HepG2 (cell line): ENCODE measurements around the gene LBX2. TPM values are rescaled to one million over a fixed set of nuclear protein-coding genes. Genes with fewer than 3 reads are reported as not detected.

ENCODE experiments used
- BCL6 ChIP-seq: IDR thresholded peaks from 2 replicates; pipeline ENCODE4 v1.6.1; 2016; ENCODE audit warnings: missing genetic modification reagents, missing compliant biosample characterization
- BRCA1 ChIP-seq: sonication (generic); formaldehyde crosslinking; IDR thresholded peaks from 2 replicates; pipeline ENCODE4 v1.4.0; 2020; ENCODE audit warnings: missing genetic modification reagents
- CBFB ChIP-seq: sonication (generic); formaldehyde crosslinking; IDR thresholded peaks from 2 replicates; pipeline ENCODE4 v1.4.0; 2020; ENCODE audit warnings: missing genetic modification reagents
- GLI4 ChIP-seq: sonication (generic); formaldehyde crosslinking; IDR thresholded peaks from 2 replicates; pipeline ENCODE4 v1.5.1; 2020; ENCODE audit warnings: missing genetic modification reagents, mild to moderate bottlenecking, moderate library complexity, borderline replicate concordance
- GMEB1 ChIP-seq: sonication (generic); formaldehyde crosslinking; IDR thresholded peaks from 2 replicates; pipeline ENCODE4 v1.5.1; 2020; ENCODE audit warnings: missing genetic modification reagents, mild to moderate bottlenecking, borderline replicate concordance
- GRHL1 ChIP-seq: sonication (generic); formaldehyde crosslinking; conservative IDR thresholded peaks from 2 replicates; pipeline ENCODE4 v1.8.0; 2022; ENCODE audit warnings: missing genetic modification reagents
- GZF1 ChIP-seq: sonication (generic); formaldehyde crosslinking; IDR thresholded peaks from 2 replicates; pipeline ENCODE4 v1.5.1; 2020; ENCODE audit warnings: mild to moderate bottlenecking, missing genetic modification reagents
- MTERF4 ChIP-seq: sonication (generic); formaldehyde crosslinking; IDR thresholded peaks from 2 replicates; pipeline ENCODE4 v1.8.0; 2023; ENCODE audit warnings: mild to moderate bottlenecking, missing genetic modification reagents
- NR3C1 ChIP-seq: sonication (generic); formaldehyde crosslinking; IDR thresholded peaks from 2 replicates; pipeline ENCODE4 v1.4.0; 2020; ENCODE audit warnings: missing genetic modification reagents
- POGZ ChIP-seq: sonication (generic); formaldehyde crosslinking; IDR thresholded peaks from 2 replicates; pipeline ENCODE4 v1.4.0; 2020; ENCODE audit warnings: mild to moderate bottlenecking, missing genetic modification reagents
- RXRA ChIP-seq: sonication (generic); formaldehyde crosslinking; IDR thresholded peaks from 2 replicates; pipeline ENCODE4 v1.5.1; 2020; ENCODE audit warnings: missing genetic modification reagents
- SMAD9 ChIP-seq: sonication (generic); formaldehyde crosslinking; IDR thresholded peaks from 2 replicates; pipeline ENCODE4 v1.5.1; 2020; ENCODE audit warnings: mild to moderate bottlenecking, missing genetic modification reagents
- SRSF9 ChIP-seq: fragments of 200-400 bp; formaldehyde crosslinking; IDR thresholded peaks from 2 replicates; pipeline ENCODE4 v1.6.1; 2018; ENCODE audit warnings: borderline replicate concordance, mild to moderate bottlenecking, low read depth, low read length; ENCODE audit not compliant: insufficient read depth, poor library complexity, severe bottlenecking
- ZNF280D ChIP-seq: sonication (generic); formaldehyde crosslinking; IDR thresholded peaks from 2 replicates; pipeline ENCODE4 v1.5.1; 2020; ENCODE audit warnings: mild to moderate bottlenecking, missing genetic modification reagents
- ZNF431 ChIP-seq: sonication (generic); formaldehyde crosslinking; IDR thresholded peaks from 2 replicates; pipeline ENCODE4 v1.9.0; 2022; ENCODE audit warnings: missing genetic modification reagents, low read depth, mild to moderate bottlenecking, borderline replicate concordance
- ZNF720 ChIP-seq: sonication (generic); formaldehyde crosslinking; IDR thresholded peaks from 2 replicates; pipeline ENCODE4 v1.4.0; 2020; ENCODE audit warnings: missing genetic modification reagents
- ZNF841 ChIP-seq: sonication (generic); formaldehyde crosslinking; IDR thresholded peaks from 2 replicates; pipeline ENCODE4 v1.8.1; 2023; ENCODE audit warnings: missing genetic modification reagents, borderline replicate concordance
- ZXDC ChIP-seq: sonication (generic); formaldehyde crosslinking; IDR thresholded peaks from 2 replicates; pipeline ENCODE4 v1.5.0; 2020; ENCODE audit warnings: mild to moderate bottlenecking, missing genetic modification reagents
- polyA plus RNA-seq, 8 experiments: library from polyadenylated mRNA; depleted of rRNA in 3 of 8; stranded (reverse) in 7 of 8; unstranded in 1 of 8; fragments of >200 nt; fragmentation: Illumina TruSeq in 4 of 8; extraction: Trizol in 4 of 8; gene quantifications; 2 replicates each; pipeline versions ENCODE4 v1.2.1 to v1.2.3, GENCODE V29; 2011 to 2016; ENCODE audit warnings: low read depth in 4 of 8, missing spikeins in 1 of 8, mixed read lengths in 1 of 8; ENCODE audit not compliant: insufficient read depth in 1 of 8
- total RNA-seq, 5 experiments: library from RNA; depleted of rRNA; stranded (reverse); fragments of >200 nt; fragmentation: Illumina TruSeq; extraction: Trizol; gene quantifications; 2 replicates each; pipeline ENCODE4 v1.2.3, GENCODE V29; 2016; ENCODE audit warnings: low read depth in 1 of 5

The LBX2 gene
- total and polyA plus RNA-seq, 2 of the 13 experiments (the other 11 are each of a cell fraction or from before 2014, with no cell fraction given) = 6.4 to 8.1 TPM

- 0 out of 2 replicates have a peak, but pooled peaks have one; percentile 34 for TF ChIP-seq ZNF431 (CRISPR knock-in tag)
- no peak for TF ChIP-seq GZF1 (CRISPR knock-in tag)
- peak; percentile 43; the same call in 1 of the 2 replicates for TF ChIP-seq RXRA
- no peak for TF ChIP-seq POGZ
- no peak for TF ChIP-seq BCL6 (CRISPR knock-in tag)
- no peak; the same call in 1 of the 2 replicates for TF ChIP-seq CBFB (CRISPR knock-in tag)
- no peak for TF ChIP-seq GLI4 (CRISPR knock-in tag)
- TF ChIP-seq ZNF720 = no peak
- TF ChIP-seq SMAD9 (CRISPR knock-in tag) = 0 out of 2 replicates have a peak, but pooled peaks have one; percentile 10
- no peak for TF ChIP-seq SRSF9
- TF ChIP-seq GRHL1 (CRISPR knock-in tag) = no peak
- TF ChIP-seq BRCA1 = 0 out of 2 replicates have a peak, but pooled peaks have one; percentile 2
- TF ChIP-seq ZNF841 (CRISPR knock-in tag) = no peak
- peak; percentile 29; the same call in 1 of the 2 replicates for TF ChIP-seq ZXDC (CRISPR knock-in tag)
- TF ChIP-seq MTERF4 (CRISPR knock-in tag) = no peak
- TF ChIP-seq GMEB1 (CRISPR knock-in tag) = no peak
- no peak for TF ChIP-seq NR3C1 (CRISPR knock-in tag)
- no peak for TF ChIP-seq ZNF280D (CRISPR knock-in tag)
Observed at GRCh38 chr2:74507926-74508520, 8.6 kb upstream of the LBX2 start (continued).
